HG03342 (cell line): Measurements from ENCODE around the gene GALNS.
"Not testable (repeated sequence)": the region's sequence is repeated elsewhere in the genome, so short reads cannot be mapped to it uniquely, and the experiment has no call there.

ENCODE experiments used
- ATAC-seq: cut with Tn5 transposase; IDR thresholded peaks from one replicate; pipeline ENCODE4 v1.9.1; 2021; ENCODE audit warnings: mild to moderate bottlenecking, moderate library complexity; ENCODE audit not compliant: unreplicated experiment

Gene GALNS

GRCh38 chr16:88839745-88840599 lies 16.8 kb downstream of the GALNS start:
- ATAC-seq = no peak

GRCh38 chr16:88839026-88839529 lies 17.7 kb downstream of the GALNS start:
- no peak for ATAC-seq

GRCh38 chr16:88838566-88838965 lies 18.2 kb downstream of the GALNS start:
- no peak for ATAC-seq

GRCh38 chr16:88837806-88838205 lies 18.9 kb downstream of the GALNS start:
- ATAC-seq = no peak

GRCh38 chr16:88836791-88837190 lies 20.0 kb downstream of the GALNS start:
- ATAC-seq = no peak

GRCh38 chr16:88835818-88836217 lies 20.9 kb downstream of the GALNS start:
- no peak for ATAC-seq

- no peak for ATAC-seq
Observed at GRCh38 chr16:88835383-88835782, 21.4 kb downstream of the GALNS start.

GRCh38 chr16:88834670-88835069 lies 22.1 kb downstream of the GALNS start:
- no peak for ATAC-seq

- no peak for ATAC-seq
Observed at GRCh38 chr16:88833086-88833485, 23.7 kb downstream of the GALNS start.

- no peak for ATAC-seq
Observed at GRCh38 chr16:88831838-88832237, 24.9 kb downstream of the GALNS start.

GRCh38 chr16:88830783-88831182 lies 26.0 kb downstream of the GALNS start:
- no peak for ATAC-seq

- ATAC-seq = no peak
Observed at GRCh38 chr16:88830258-88830657, 26.5 kb downstream of the GALNS start.

GRCh38 chr16:88828711-88829110 lies 28.0 kb downstream of the GALNS start:
- no peak for ATAC-seq

- no peak for ATAC-seq
Observed at GRCh38 chr16:88827727-88828126, 29.0 kb downstream of the GALNS start.

GRCh38 chr16:88826070-88826840 lies 30.5 kb downstream of the GALNS start:
- ATAC-seq = no peak

- no peak for ATAC-seq
Observed at GRCh38 chr16:88825146-88825545, 31.6 kb downstream of the GALNS start.

- ATAC-seq = no peak
Observed at GRCh38 chr16:88824256-88825077, 32.3 kb downstream of the GALNS start.

GRCh38 chr16:88823646-88824045 lies 33.1 kb downstream of the GALNS start:
- not testable (repeated sequence) for ATAC-seq

GRCh38 chr16:88822281-88823040 lies 34.3 kb downstream of the GALNS start:
- no peak for ATAC-seq

- no peak for ATAC-seq
Observed at GRCh38 chr16:88821168-88821850, 35.4 kb downstream of the GALNS start.
